Endothelial cell of umbilical vein (primary cell): ENCODE results near the gene NGEF. TPM values are rescaled to one million over a fixed set of nuclear protein-coding genes. Genes with fewer than 3 reads are reported as not detected.

Source experiments
- BruUV-seq: library from RNA; stranded (reverse); fragments of 400-500 nt; replicated peaks from 2 replicates; lab custom pipeline; 2021; lab: Mats Ljungman, UMichigan
- CTCF ChIA-PET: fragments of 300-600, 350-600 bp; sonication (Branson Sonifier 250); formaldehyde crosslinking; loops from one replicate; lab custom pipeline; 2021; ENCODE audit warnings: antibody characterized with exemption, inconsistent platforms; lab: Charles Lee
- POLR2A ChIA-PET: fragments of 300-600, 350-600 bp; sonication (Branson Sonifier 250); formaldehyde crosslinking; loops from one replicate; lab custom pipeline; 2021; ENCODE audit warnings: antibody characterized with exemption, inconsistent platforms; lab: Charles Lee
- DNase-seq: peaks from one replicate; pipeline ENCODE4 v3.0.0-alpha.2; 2011; ENCODE audit warnings: low read depth, low spot score
- FAIRE-seq: peaks from 2 replicates; lab custom pipeline; 2011; peaks lifted over from hg19 to GRCh38; lab: Jason Lieb, UNC
- H2AFZ ChIP-seq: 2 replicates; pipeline ENCODE4 v1.6.0; 2012; ENCODE audit warnings: low read depth, low read length, control low read depth, inconsistent platforms
- H3K27ac ChIP-seq: 2 replicates; pipeline ENCODE4 v1.5.1; 2011; ENCODE audit warnings: low read depth, mild to moderate bottlenecking, control low read depth, low read length, moderate library complexity; ENCODE audit not compliant: insufficient read depth
- H3K27me3 ChIP-seq, 2 experiments: 2 replicates each; pipeline versions ENCODE4 v1.6.0 to v1.6.1; 2011; ENCODE audit warnings: low read length in 2 of 2, mixed read lengths in 1 of 2; ENCODE audit not compliant: control insufficient read depth in 2 of 2, insufficient read depth in 2 of 2
- H3K36me3 ChIP-seq, 2 experiments: 2 replicates in 1 of 2; 3 replicates in 1 of 2; pipeline ENCODE4 v1.5.1; 2011; ENCODE audit warnings: low read length in 2 of 2, mild to moderate bottlenecking in 1 of 2, moderate library complexity in 1 of 2; ENCODE audit not compliant: control insufficient read depth in 2 of 2, insufficient read depth in 2 of 2; ENCODE audit errors: extremely low read depth in 1 of 2
- H3K4me1 ChIP-seq: 3 replicates; pipeline ENCODE4 v1.5.1; 2011; ENCODE audit warnings: mild to moderate bottlenecking, low read length; ENCODE audit not compliant: control insufficient read depth, insufficient read depth; ENCODE audit errors: extremely low read depth
- H3K4me2 ChIP-seq: 2 replicates; pipeline ENCODE4 v1.6.1; 2011; ENCODE audit warnings: low read length, control low read depth, mixed read lengths; ENCODE audit not compliant: insufficient read depth
- H3K4me3 ChIP-seq, 3 experiments: fragments of 200-600 bp in 1 of 3; sonication (generic), shearing (Covaris generic) in 1 of 3; replicated peaks in 1 of 3; 2 replicates each; pipeline ENCODE4 v1.5.1; 2011 to 2016; ENCODE audit warnings: control low read depth in 3 of 3, low read length in 3 of 3, mild to moderate bottlenecking in 2 of 3, inconsistent platforms in 1 of 3, low read depth in 1 of 3, moderate library complexity in 1 of 3; ENCODE audit not compliant: insufficient read depth in 1 of 3
- H3K79me2 ChIP-seq: 2 replicates; pipeline ENCODE4 v1.6.0; 2012; ENCODE audit warnings: low read length, inconsistent platforms; ENCODE audit not compliant: control insufficient read depth, insufficient read depth
- H3K9ac ChIP-seq: replicated peaks from 2 replicates; pipeline ENCODE3; 2011; ENCODE audit warnings: low read length, control low read depth; ENCODE audit not compliant: insufficient read depth; ENCODE audit errors: extremely low read depth
- H3K9me1 ChIP-seq: replicated peaks from 3 replicates; pipeline ENCODE4 v1.6.0; 2011; ENCODE audit warnings: mild to moderate bottlenecking, low read length; ENCODE audit not compliant: control insufficient read depth, insufficient read depth; ENCODE audit errors: extremely low read depth
- H3K9me3 ChIP-seq: replicated peaks from 2 replicates; pipeline ENCODE4 v1.5.1; 2012; ENCODE audit warnings: low read length, inconsistent platforms; ENCODE audit not compliant: control insufficient read depth, insufficient read depth
- H4K20me1 ChIP-seq: replicated peaks from 2 replicates; pipeline ENCODE3; 2011; ENCODE audit warnings: mild to moderate bottlenecking, low read length; ENCODE audit not compliant: control insufficient read depth, insufficient read depth; ENCODE audit errors: extremely low read depth
- EZH2 ChIP-seq: IDR thresholded peaks from 2 replicates; pipeline ENCODE4 v1.6.1; 2012; ENCODE audit warnings: borderline replicate concordance, low read depth, mild to moderate bottlenecking, moderate library complexity, low read length, inconsistent platforms; ENCODE audit not compliant: severe bottlenecking
- FOS ChIP-seq: IDR thresholded peaks from 2 replicates; pipeline ENCODE4 v1.6.1; 2011; ENCODE audit warnings: mild to moderate bottlenecking, low read length, moderate library complexity, borderline replicate concordance; ENCODE audit not compliant: insufficient read depth
- GATA2 ChIP-seq: IDR thresholded peaks from 2 replicates; pipeline ENCODE4 v1.7.0; 2011; ENCODE audit warnings: low read depth, mild to moderate bottlenecking, moderate library complexity, mixed read lengths, low read length; ENCODE audit not compliant: insufficient read length, insufficient read depth
- JUN ChIP-seq: IDR thresholded peaks from 2 replicates; pipeline ENCODE4 v1.6.1; 2011; ENCODE audit warnings: borderline replicate concordance, low read depth; ENCODE audit not compliant: insufficient read length, insufficient read depth
- POLR2AphosphoS5 ChIP-seq: IDR thresholded peaks from 2 replicates; pipeline ENCODE4 v1.6.1; 2012; ENCODE audit warnings: low read depth, mild to moderate bottlenecking, control low read depth, low read length, moderate library complexity; ENCODE audit not compliant: insufficient read depth
- dilution Hi-C: fragments of 300-500 bp; cut with MboI; formaldehyde crosslinking; loops from one replicate; pipeline ENCODE4 v1.15.0; 2019; ENCODE audit warnings: low sequenced_read_pairs; ENCODE audit not compliant: extremely low pct_ligation_motif_present
- intact Hi-C: fragments of 100-400 bp; cut with micrococcal nuclease; formaldehyde crosslinking; loops from one replicate; pipeline ENCODE4 v1.10.0; 2022
- polyA plus RNA-seq, 4 experiments: library from polyadenylated mRNA; depleted of rRNA in 3 of 4; stranded (reverse) in 3 of 4; unstranded in 1 of 4; fragments of >200 nt; gene quantifications; 2 replicates each; pipeline versions ENCODE4 v1.2.1 to v1.2.3, GENCODE V29; 2011 to 2012; ENCODE audit warnings: missing spikeins in 1 of 4
- total RNA-seq: library from RNA; stranded (reverse); gene quantifications from 2 replicates; pipeline ENCODE4 v1.2.3, GENCODE V29; 2021
- TF ChIP-seq, protein P1 (sequence below): IDR thresholded peaks from 2 replicates; pipeline ENCODE4 v1.6.1; 2011; ENCODE audit not compliant: insufficient read depth, insufficient read length

The NGEF gene
- total and polyA plus RNA-seq, 2 donors (not counting 3 experiments of a cell fraction or from before 2014, with no cell fraction given): 0.22 to 0.41 TPM

GRCh38 chr2:232894746-232895145, 118.3 kb downstream of the NGEF start:
- H3K36me3 ChIP-seq: no peaks in the 10 kb centered on the region
- no peak overlapping the region for H3K27ac ChIP-seq
- no peak overlapping the region for H3K4me2 ChIP-seq
- CTCF ChIA-PET: interaction anchor here (1.1 kb wide), 1 partner anchor 278 kb away, joined by 3 read pairs; no protein-coding TSS in a partner anchor
- DNase-seq: no peak
- no peak overlapping the region for H2AFZ ChIP-seq
- no peaks in the 10 kb centered on the region for H3K27me3 ChIP-seq
- no peaks in the 10 kb centered on the region for H3K4me1 ChIP-seq
- dilution Hi-C loops: no loop called here
- no peak for FAIRE-seq
- H4K20me1 ChIP-seq: no peaks in the 10 kb centered on the region
- TF ChIP-seq EZH2 (no peak), JUN (no peak), FOS (no peak), GATA2 (no peak), POLR2AphosphoS5 (no peak)
- TF ChIP-seq, protein P1, sequence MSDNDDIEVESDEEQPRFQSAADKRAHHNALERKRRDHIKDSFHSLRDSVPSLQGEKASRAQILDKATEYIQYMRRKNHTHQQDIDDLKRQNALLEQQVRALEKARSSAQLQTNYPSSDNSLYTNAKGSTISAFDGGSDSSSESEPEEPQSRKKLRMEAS: no peak
- no peak overlapping the region for H3K4me3 ChIP-seq
- H3K79me2 ChIP-seq: no peaks in the 10 kb centered on the region
- H3K9ac ChIP-seq: no peak overlapping the region
- POLR2A ChIA-PET: no interaction called here
- BruUV-seq: no TSS peak
- no peaks in the 10 kb centered on the region for H3K9me3 ChIP-seq
- intact Hi-C loops: no loop called here
- no peaks in the 10 kb centered on the region for H3K9me1 ChIP-seq

DNA sequence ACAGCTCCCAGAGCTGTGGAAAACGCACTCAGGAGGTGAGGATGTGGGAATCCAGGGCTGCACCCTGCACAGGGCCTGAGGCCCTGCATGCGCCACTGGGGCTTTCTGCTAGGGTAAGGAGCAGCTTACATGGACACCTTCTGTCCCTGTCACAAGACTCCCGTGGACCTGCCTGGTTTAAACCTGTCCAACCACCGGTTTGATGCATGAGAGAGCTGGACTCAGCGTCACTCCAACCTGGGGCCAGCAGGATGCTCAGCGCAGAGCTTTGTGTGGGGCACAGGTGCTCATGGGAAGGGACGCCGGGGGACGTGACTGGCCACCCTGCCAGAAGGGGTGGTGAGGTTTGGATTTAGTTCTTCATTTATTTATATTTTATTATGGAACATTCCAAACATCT, 118.8 kb downstream of the NGEF start:
- Histone ChIP-seq H4K20me1 (no peaks in the 10 kb centered on the region), H3K9ac (no peak overlapping the region), H3K27ac (no peak overlapping the region), H3K9me3 (no peaks in the 10 kb centered on the region), H3K9me1 (no peaks in the 10 kb centered on the region), H3K4me2 (no peak overlapping the region), H3K27me3 (no peaks in the 10 kb centered on the region), H3K4me1 (no peaks in the 10 kb centered on the region), H3K79me2 (no peaks in the 10 kb centered on the region), H3K36me3 (no peaks in the 10 kb centered on the region), H2AFZ (no peak overlapping the region), H3K4me3 (no peak overlapping the region)
- TF ChIP-seq, protein P1: no peak
- TF ChIP-seq EZH2: no peak
- TF ChIP-seq JUN: no peak
- CTCF ChIA-PET: interaction anchor here (1.1 kb wide), 1 partner anchor 279 kb away, joined by 3 read pairs; no protein-coding TSS in a partner anchor
- FAIRE-seq (no peak), DNase-seq (no peak)
- POLR2A ChIA-PET: no interaction called here
- intact Hi-C loops: no loop called here
- dilution Hi-C loops: no loop called here
- no TSS peak for BruUV-seq
